Trophoblast cell (in vitro differentiated cells and primary cell): ENCODE results near the gene GIGYF2.

Source experiments
- DNase-seq, 2 donors: peaks; one replicate each; pipeline ENCODE4 v3.0.0-alpha.2; 2016
- H2AFZ ChIP-seq: 2 replicates; pipeline ENCODE4 v1.6.1; 2013; ENCODE audit warnings: low read length, moderate library complexity, mild to moderate bottlenecking; ENCODE audit not compliant: insufficient read depth, poor library complexity
- H2AK5ac ChIP-seq: 2 replicates; pipeline ENCODE4 v1.6.1; 2013; ENCODE audit warnings: mild to moderate bottlenecking, low read length
- H2BK120ac ChIP-seq: 2 replicates; pipeline ENCODE4 v1.6.1; 2013; ENCODE audit warnings: low read length, mild to moderate bottlenecking, moderate library complexity; ENCODE audit not compliant: insufficient read depth, poor library complexity
- H2BK12ac ChIP-seq: 2 replicates; pipeline ENCODE4 v1.6.1; 2013; ENCODE audit warnings: mild to moderate bottlenecking, low read length, moderate library complexity
- H2BK5ac ChIP-seq: 2 replicates; pipeline ENCODE4 v1.6.1; 2013; ENCODE audit warnings: low read length, low read depth, moderate library complexity, mild to moderate bottlenecking; ENCODE audit not compliant: poor library complexity
- H3K14ac ChIP-seq: 2 replicates; pipeline ENCODE4 v1.6.1; 2013; ENCODE audit warnings: mild to moderate bottlenecking, low read length
- H3K18ac ChIP-seq: 2 replicates; pipeline ENCODE4 v1.6.1; 2013; ENCODE audit warnings: mild to moderate bottlenecking, low read length
- H3K23ac ChIP-seq: 2 replicates; pipeline ENCODE4 v1.6.1; 2013; ENCODE audit warnings: low read length
- H3K27ac ChIP-seq: 2 replicates; pipeline ENCODE4 v1.5.1; 2013; ENCODE audit warnings: low read depth, mild to moderate bottlenecking, inconsistent platforms, low read length, moderate library complexity
- H3K27me3 ChIP-seq: 2 replicates; pipeline ENCODE4 v1.6.1; 2013; ENCODE audit warnings: inconsistent platforms, mild to moderate bottlenecking, low read length, moderate library complexity; ENCODE audit not compliant: insufficient read depth
- H3K36me3 ChIP-seq, 2 experiments: 1 replicate in 1 of 2; 2 replicates in 1 of 2; pipeline ENCODE4 v1.6.1; 2013; ENCODE audit warnings: low read length in 2 of 2, mild to moderate bottlenecking in 2 of 2, moderate library complexity in 1 of 2; ENCODE audit not compliant: insufficient read depth in 2 of 2, control insufficient read depth in 1 of 2
- H3K4ac ChIP-seq: 2 replicates; pipeline ENCODE4 v1.6.1; 2013; ENCODE audit warnings: low read depth, mild to moderate bottlenecking, low read length, moderate library complexity
- H3K4me1 ChIP-seq, 2 experiments: 1 replicate in 1 of 2; 2 replicates in 1 of 2; pipeline ENCODE4 v1.6.1; 2013; ENCODE audit warnings: low read length in 2 of 2, mild to moderate bottlenecking in 2 of 2, moderate library complexity in 1 of 2; ENCODE audit not compliant: insufficient read depth in 2 of 2, control insufficient read depth in 1 of 2
- H3K4me2 ChIP-seq: 2 replicates; pipeline ENCODE4 v1.6.1; 2013; ENCODE audit warnings: inconsistent platforms, mild to moderate bottlenecking, low read length, moderate library complexity
- H3K4me3 ChIP-seq: 2 replicates; pipeline ENCODE4 v1.5.1; 2013; ENCODE audit warnings: mild to moderate bottlenecking, low read depth, low read length, inconsistent platforms
- H3K79me1 ChIP-seq: one replicate; pipeline ENCODE4 v1.6.1; 2013; ENCODE audit warnings: low read length
- H3K79me2 ChIP-seq: 2 replicates; pipeline ENCODE4 v1.6.1; 2013; ENCODE audit warnings: low read length, mild to moderate bottlenecking; ENCODE audit not compliant: control insufficient read depth, insufficient read depth, poor library complexity
- H3K9ac ChIP-seq: 2 replicates; pipeline ENCODE4 v1.6.1; 2013; ENCODE audit warnings: mild to moderate bottlenecking, low read length
- H3K9me3 ChIP-seq: 2 replicates; pipeline ENCODE4 v1.6.1; 2013; ENCODE audit warnings: low read depth, mild to moderate bottlenecking, control low read depth, inconsistent platforms, low read length; ENCODE audit not compliant: insufficient read depth
- H4K12ac ChIP-seq: 2 replicates; pipeline ENCODE4 v1.6.1; 2013; ENCODE audit warnings: low read depth, mild to moderate bottlenecking, low read length, moderate library complexity
- H4K8ac ChIP-seq: 2 replicates; pipeline ENCODE4 v1.6.1; 2013; ENCODE audit warnings: low read depth, mild to moderate bottlenecking, low read length, moderate library complexity
- H4K91ac ChIP-seq: one replicate; pipeline ENCODE4 v1.6.1; 2013; ENCODE audit warnings: low read depth, mild to moderate bottlenecking, low read length, moderate library complexity
- WGBS: extraction: QIAGEN DNeasy Blood & Tissue Kit; methylation state at CpG from one replicate; pipeline ENCODE4 v1.1.7; 2013; ENCODE audit warnings: missing lambda C conversion rate; ENCODE audit not compliant: insufficient read length, insufficient coverage; ENCODE audit errors: extremely low coverage; 5-methylcytosine and 5-hydroxymethylcytosine counted together

The GIGYF2 gene

DNA sequence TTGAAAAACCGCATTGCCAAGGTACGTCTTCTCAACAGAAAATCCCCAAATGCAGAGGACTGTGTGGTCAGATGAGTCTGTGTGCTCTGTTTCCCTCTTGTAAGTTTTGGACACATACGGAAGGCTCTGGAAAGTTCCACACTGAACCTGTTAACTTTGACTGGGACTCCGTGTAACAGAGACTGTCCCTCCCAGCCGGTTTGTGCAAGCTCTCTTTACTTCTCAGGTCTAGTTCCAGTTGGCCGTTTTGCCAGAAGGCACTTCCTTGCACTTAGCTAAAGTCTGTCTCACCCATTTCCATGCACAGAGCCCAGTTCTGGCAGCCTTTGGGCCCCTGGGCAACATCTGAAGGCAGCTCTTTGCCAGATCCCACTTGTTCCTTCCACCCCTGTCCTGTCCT lies 41.7 kb upstream of the GIGYF2 start:
- Histone ChIP-seq H3K79me1 (peaks cover 2% of the 10 kb centered on the region), H4K8ac (no peak overlapping the region), H2BK120ac (no peak overlapping the region), H3K27ac (no peak overlapping the region), H3K36me3 (no peaks in the 10 kb centered on the region), H3K14ac (no peak overlapping the region), H3K23ac (no peak overlapping the region), H3K4me3 (no peak overlapping the region), H3K27me3 (no peaks in the 10 kb centered on the region), H4K12ac (no peak overlapping the region), H4K91ac (no peak overlapping the region), H2AK5ac (no peak overlapping the region), H3K79me2 (no peaks in the 10 kb centered on the region), H3K18ac (no peak overlapping the region), H2BK5ac (no peak overlapping the region), H3K9me3 (no peaks in the 10 kb centered on the region), H3K4me2 (no peak overlapping the region), H2BK12ac (no peak overlapping the region), H3K4me1 (peaks cover 16 to 18% of the 10 kb centered on the region in 2 experiments), H3K4ac (no peak overlapping the region), H3K9ac (no peak overlapping the region), H2AFZ (no peak overlapping the region)
- DNase-seq = peak in 1 of 2 donors; percentile 34
- WGBS = no CpG with 5 or more reads among the region's 6 CpGs

DNA sequence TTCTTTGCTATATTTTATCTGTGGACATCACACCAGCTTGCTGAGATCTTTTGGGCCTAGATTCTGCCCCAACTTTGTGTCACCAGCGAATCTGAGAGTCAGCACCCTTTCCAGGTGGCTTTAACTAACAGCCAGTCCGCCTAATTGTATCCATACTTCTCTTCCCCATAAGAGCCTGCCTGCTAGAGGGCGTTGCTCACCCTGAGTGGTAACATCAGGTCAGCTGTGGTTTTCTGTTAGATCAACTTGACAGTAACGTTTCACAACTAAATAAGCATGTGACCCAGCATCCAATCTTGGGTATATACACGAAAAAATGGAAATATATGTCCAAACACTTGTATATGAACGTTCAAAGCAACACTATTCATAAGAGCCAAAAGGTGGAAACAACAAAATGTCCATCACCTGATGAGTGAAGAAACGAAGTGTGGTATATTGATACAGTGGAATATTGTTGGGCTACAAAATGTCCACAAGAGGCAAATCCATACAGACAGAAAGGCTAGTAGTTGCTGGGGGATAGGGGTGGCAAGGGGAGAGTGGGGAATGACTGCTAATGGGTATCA lies 38.8 kb upstream of the GIGYF2 start:
- Histone ChIP-seq H3K23ac (no peak overlapping the region), H2AFZ (no peak overlapping the region), H3K4ac (no peak overlapping the region), H3K9ac (no peak overlapping the region), H3K4me3 (no peak overlapping the region), H3K4me2 (no peak overlapping the region), H3K79me2 (no peaks in the 10 kb centered on the region), H3K27ac (no peak overlapping the region), H2BK120ac (no peak overlapping the region), H3K9me3 (no peaks in the 10 kb centered on the region), H4K8ac (no peak overlapping the region), H3K36me3 (no peaks in the 10 kb centered on the region), H4K91ac (no peak overlapping the region), H2BK5ac (no peak overlapping the region), H2BK12ac (no peak overlapping the region), H3K14ac (no peak overlapping the region), H2AK5ac (no peak overlapping the region), H3K79me1 (peaks cover 7% of the 10 kb centered on the region), H3K18ac (no peak overlapping the region), H4K12ac (no peak overlapping the region), H3K27me3 (no peaks in the 10 kb centered on the region), H3K4me1 (peaks cover 15 to 16% of the 10 kb centered on the region in 2 experiments)
- WGBS = no CpG with 5 or more reads among the region's 7 CpGs
- DNase-seq = no peak

DNA sequence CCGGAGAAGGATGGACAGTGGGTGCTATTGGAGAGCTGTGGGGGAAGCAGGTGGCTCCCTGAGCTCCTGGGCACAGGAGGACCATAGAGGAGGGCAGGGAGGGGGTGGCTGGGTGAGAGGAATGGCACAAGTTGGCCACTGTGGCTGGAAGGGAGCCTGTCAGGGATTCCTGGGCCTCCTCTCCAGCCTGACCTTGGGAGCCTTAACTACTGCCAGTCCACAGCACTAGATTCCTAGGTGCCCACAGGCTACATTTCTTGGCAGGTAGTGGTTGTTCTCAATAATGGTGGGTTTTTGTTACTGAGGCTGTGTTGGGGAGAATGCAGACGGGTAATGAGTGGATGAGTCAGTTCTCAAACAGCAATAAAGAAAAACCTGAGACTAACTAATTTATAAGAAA lies 37.8 kb upstream of the GIGYF2 start:
- Histone ChIP-seq H4K91ac (no peak overlapping the region), H3K23ac (no peak overlapping the region), H3K79me2 (no peaks in the 10 kb centered on the region), H3K4ac (no peak overlapping the region), H3K4me2 (no peak overlapping the region), H4K12ac (no peak overlapping the region), H3K27ac (no peak overlapping the region), H4K8ac (no peak overlapping the region), H3K36me3 (peaks cover 0 to 2% of the 10 kb centered on the region in 2 experiments), H3K18ac (no peak overlapping the region), H3K9ac (no peak overlapping the region), H3K4me1 (peaks cover 15 to 16% of the 10 kb centered on the region in 2 experiments), H3K4me3 (no peak overlapping the region), H2AK5ac (no peak overlapping the region), H3K79me1 (peaks cover 5% of the 10 kb centered on the region), H2BK12ac (no peak overlapping the region), H2BK120ac (no peak overlapping the region), H3K14ac (no peak overlapping the region), H2AFZ (no peak overlapping the region), H2BK5ac (no peak overlapping the region), H3K27me3 (no peaks in the 10 kb centered on the region), H3K9me3 (no peaks in the 10 kb centered on the region)
- no CpG with 5 or more reads among the region's 2 CpGs for WGBS
- DNase-seq = no peak

DNA sequence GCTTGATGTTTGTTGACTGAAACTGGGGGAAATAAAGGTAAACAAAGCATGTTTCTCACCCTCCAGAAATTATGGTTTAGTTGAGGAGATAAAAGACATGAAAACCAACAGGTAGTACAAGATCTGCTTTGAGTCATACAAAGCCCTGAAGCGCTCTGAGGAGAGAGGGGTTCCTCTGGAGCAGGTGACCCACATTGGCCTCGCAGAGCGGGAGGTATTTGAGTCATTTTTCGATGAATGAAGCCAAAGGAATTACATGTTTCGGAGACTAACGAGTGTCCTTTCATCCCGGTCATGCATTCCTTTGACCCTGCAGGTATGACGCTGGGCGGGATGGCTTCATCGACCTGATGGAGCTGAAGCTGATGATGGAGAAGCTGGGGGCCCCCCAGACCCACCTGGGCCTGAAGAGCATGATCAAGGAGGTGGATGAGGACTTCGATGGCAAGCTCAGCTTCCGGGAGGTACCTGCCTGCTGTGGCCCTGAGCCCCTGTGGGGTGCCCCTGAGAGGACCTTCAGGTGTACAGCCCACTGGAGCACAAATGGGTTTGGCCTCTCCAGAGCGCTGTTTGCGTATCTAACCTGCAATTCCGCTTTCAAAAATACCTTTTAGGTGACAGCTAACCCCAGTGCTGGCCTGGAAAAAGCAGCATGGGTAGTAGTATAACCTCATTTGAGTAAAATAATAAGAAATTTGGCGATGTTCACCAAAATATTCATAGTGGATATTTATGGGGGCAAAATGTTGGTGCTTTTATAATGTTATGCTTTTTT lies 34.5 kb upstream of the GIGYF2 start:
- H3K4me2 ChIP-seq = peak overlapping the region; percentile 2
- no peak overlapping the region for H2BK5ac ChIP-seq
- no peak overlapping the region for H2AFZ ChIP-seq
- peak overlapping the region; percentile 11 for H3K27ac ChIP-seq
- peak; percentile 98 to 99 for DNase-seq
- no peaks in the 10 kb centered on the region for H3K27me3 ChIP-seq
- H3K4me3 ChIP-seq = no peak overlapping the region
- no peak overlapping the region for H2AK5ac ChIP-seq
- no peak overlapping the region for H3K9ac ChIP-seq
- no peak overlapping the region for H4K91ac ChIP-seq
- peaks cover 2% of the 10 kb centered on the region for H3K9me3 ChIP-seq
- no peaks in the 10 kb centered on the region for H3K79me2 ChIP-seq
- no peak overlapping the region for H4K8ac ChIP-seq
- H2BK12ac ChIP-seq = no peak overlapping the region
- peaks cover 5% of the 10 kb centered on the region for H3K79me1 ChIP-seq
- no peak overlapping the region for H3K23ac ChIP-seq
- no peak overlapping the region for H3K14ac ChIP-seq
- no peak overlapping the region for H4K12ac ChIP-seq
- no CpG with 5 or more reads among the region's 16 CpGs for WGBS
- no peak overlapping the region for H3K18ac ChIP-seq
- peaks cover 5 to 6% of the 10 kb centered on the region in 2 experiments for H3K4me1 ChIP-seq
- H2BK120ac ChIP-seq = no peak overlapping the region
- H3K4ac ChIP-seq = no peak overlapping the region
- peaks cover 0 to 2% of the 10 kb centered on the region in 2 experiments for H3K36me3 ChIP-seq
